A673 (cell line): ENCODE measurements around the gene SMC2.

Experiments used
- EZH2 ChIP-seq: fragments of 200-600 bp; sonication (generic); IDR thresholded peaks from 2 replicates; pipeline ENCODE4 v1.6.1; 2017; ENCODE audit warnings: borderline replicate concordance, low read depth, mild to moderate bottlenecking, mixed read lengths, antibody characterized with exemption, low read length; ENCODE audit not compliant: poor library complexity, severe bottlenecking
- TF ChIP-seq, protein P1 (sequence below): fragments of 300-800, 200-600 bp; sonication (generic); conservative IDR thresholded peaks from 2 replicates; pipeline ENCODE4 v1.5.1; 2017; ENCODE audit warnings: low read depth, mild to moderate bottlenecking, antibody characterized with exemption, low read length, moderate library complexity, mixed read lengths

DNA sequence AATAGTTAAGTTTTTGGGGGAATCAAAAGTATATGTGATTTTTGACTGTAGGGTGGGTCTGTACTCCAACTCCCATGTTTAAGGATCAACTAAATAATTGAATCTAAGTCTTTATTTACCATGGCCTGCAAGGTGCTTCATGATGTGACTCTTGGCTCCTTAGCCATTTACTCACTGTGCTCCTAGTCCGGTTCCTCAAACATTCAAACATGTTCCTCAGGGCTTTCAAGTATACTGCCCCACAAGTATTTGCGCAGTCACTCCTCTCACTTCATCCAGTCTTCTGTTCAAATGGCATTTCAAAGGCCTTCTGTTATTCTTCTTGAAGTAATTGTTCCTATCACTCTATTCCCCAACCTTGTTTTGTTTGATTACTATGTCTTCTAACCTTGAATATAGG, 16.4 kb downstream of the SMC2 start:
- TF ChIP-seq, protein P1, sequence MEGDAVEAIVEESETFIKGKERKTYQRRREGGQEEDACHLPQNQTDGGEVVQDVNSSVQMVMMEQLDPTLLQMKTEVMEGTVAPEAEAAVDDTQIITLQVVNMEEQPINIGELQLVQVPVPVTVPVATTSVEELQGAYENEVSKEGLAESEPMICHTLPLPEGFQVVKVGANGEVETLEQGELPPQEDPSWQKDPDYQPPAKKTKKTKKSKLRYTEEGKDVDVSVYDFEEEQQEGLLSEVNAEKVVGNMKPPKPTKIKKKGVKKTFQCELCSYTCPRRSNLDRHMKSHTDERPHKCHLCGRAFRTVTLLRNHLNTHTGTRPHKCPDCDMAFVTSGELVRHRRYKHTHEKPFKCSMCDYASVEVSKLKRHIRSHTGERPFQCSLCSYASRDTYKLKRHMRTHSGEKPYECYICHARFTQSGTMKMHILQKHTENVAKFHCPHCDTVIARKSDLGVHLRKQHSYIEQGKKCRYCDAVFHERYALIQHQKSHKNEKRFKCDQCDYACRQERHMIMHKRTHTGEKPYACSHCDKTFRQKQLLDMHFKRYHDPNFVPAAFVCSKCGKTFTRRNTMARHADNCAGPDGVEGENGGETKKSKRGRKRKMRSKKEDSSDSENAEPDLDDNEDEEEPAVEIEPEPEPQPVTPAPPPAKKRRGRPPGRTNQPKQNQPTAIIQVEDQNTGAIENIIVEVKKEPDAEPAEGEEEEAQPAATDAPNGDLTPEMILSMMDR = no peak
- no peak for TF ChIP-seq EZH2
